Smooth muscle cell (in vitro differentiated cells): ENCODE data around the gene EVA1C. TPM values are rescaled to one million over a fixed set of nuclear protein-coding genes. Genes with fewer than 3 reads are reported as not detected.

Experiments used
- DNase-seq: peaks from one replicate; lab custom pipeline; 2025; ENCODE audit not compliant: unreplicated experiment; lab: John Stamatoyannopoulos, UW
- H2AFZ ChIP-seq: fragments of 200-600 bp; sonication (generic); 2 replicates; pipeline ENCODE4 v1.6.0; 2016; ENCODE audit warnings: antibody characterized with exemption, low read depth, mild to moderate bottlenecking
- H3F3A ChIP-seq: fragments of 200-600 bp; sonication (generic); 2 replicates; pipeline ENCODE4 v1.6.0; 2017; ENCODE audit warnings: antibody characterized with exemption, low read depth
- H3K27ac ChIP-seq: fragments of 200-600 bp; sonication (generic); 2 replicates; pipeline ENCODE4 v1.5.1; 2016; ENCODE audit warnings: low read depth, mild to moderate bottlenecking
- H3K27me3 ChIP-seq: fragments of 200-600 bp; sonication (generic); 2 replicates; pipeline ENCODE4 v1.6.1; 2016; ENCODE audit warnings: low read depth, mild to moderate bottlenecking
- H3K36me3 ChIP-seq: fragments of 200-600 bp; sonication (generic); 2 replicates; pipeline ENCODE4 v1.5.1; 2016; ENCODE audit warnings: low read depth
- H3K4me1 ChIP-seq: fragments of 200-600 bp; sonication (generic); 2 replicates; pipeline ENCODE4 v1.5.1; 2016; ENCODE audit warnings: low read depth
- H3K4me2 ChIP-seq: fragments of 200-600 bp; sonication (generic); 2 replicates; pipeline ENCODE4 v1.6.0; 2016; ENCODE audit warnings: mild to moderate bottlenecking
- H3K4me3 ChIP-seq: fragments of 200-600 bp; sonication (generic); 2 replicates; pipeline ENCODE4 v1.5.1; 2016; ENCODE audit warnings: mild to moderate bottlenecking
- H3K79me2 ChIP-seq: fragments of 200-600 bp; sonication (generic); 2 replicates; pipeline ENCODE4 v1.6.0; 2016; ENCODE audit warnings: low read depth, mild to moderate bottlenecking
- H3K9ac ChIP-seq: fragments of 200-600 bp; sonication (generic); 2 replicates; pipeline ENCODE4 v1.6.0; 2016; ENCODE audit warnings: low read depth
- H3K9me3 ChIP-seq: fragments of 200-600 bp; sonication (generic); replicated peaks from 2 replicates; pipeline ENCODE4 v1.5.1; 2016; ENCODE audit warnings: low read depth
- H4K20me1 ChIP-seq: fragments of 200-600 bp; sonication (generic); 2 replicates; pipeline ENCODE4 v1.6.0; 2016; ENCODE audit warnings: low read depth
- CTCF ChIP-seq: fragments of 200-600 bp; sonication (generic); IDR thresholded peaks from 2 replicates; pipeline ENCODE4 v1.5.1; 2017; ENCODE audit warnings: borderline replicate concordance, mild to moderate bottlenecking, antibody characterized with exemption; ENCODE audit not compliant: insufficient read depth, poor library complexity, severe bottlenecking
- WGBS: methylation state at CpG from one replicate; pipeline ENCODE4 v1.1.7; 2016; ENCODE audit warnings: low lambda C conversion rate; 5-methylcytosine and 5-hydroxymethylcytosine counted together
- polyA plus RNA-seq: library from polyadenylated mRNA; unstranded; fragments of >200 nt; fragmentation: Nextera tagmentation; extraction: Ambion mirVana; gene quantifications from 2 replicates; pipeline ENCODE4 v1.2.1, GENCODE V29; 2016
- total RNA-seq: library from RNA; depleted of rRNA; stranded (reverse); fragments of >200 nt; gene quantifications from 2 replicates; pipeline ENCODE4 v1.2.3, GENCODE V29; 2014

The EVA1C gene
- total and polyA plus RNA-seq, 2 experiments from 2014 or later: 1.9 to 3.7 TPM

GRCh38 chr21:32411350-32412161 lies 950 bp upstream of the EVA1C start:
- no peak for TF ChIP-seq CTCF
- Histone ChIP-seq H3K9ac (no peak overlapping the region), H3F3A (peaks cover 7% of the 10 kb centered on the region), H3K9me3 (no peaks in the 10 kb centered on the region), H3K36me3 (no peaks in the 10 kb centered on the region), H4K20me1 (no peaks in the 10 kb centered on the region), H2AFZ (peak overlapping the region; percentile 89), H3K79me2 (no peaks in the 10 kb centered on the region), H3K4me3 (peak overlapping the region; percentile 57), H3K27ac (no peak overlapping the region), H3K4me2 (peak overlapping the region; percentile 86), H3K27me3 (peaks cover 51% of the 10 kb centered on the region), H3K4me1 (peaks cover 23% of the 10 kb centered on the region)
- no peak for DNase-seq
- WGBS: 12% methylated on average over 63 of the region's 63 CpGs

- H3K27me3 ChIP-seq: peaks cover 51% of the 10 kb centered on the region
- peak overlapping the region; percentile 89 for H2AFZ ChIP-seq
- no peak overlapping the region for H3K27ac ChIP-seq
- no peaks in the 10 kb centered on the region for H3K9me3 ChIP-seq
- no peaks in the 10 kb centered on the region for H4K20me1 ChIP-seq
- H3F3A ChIP-seq: peaks cover 7% of the 10 kb centered on the region
- peaks cover 23% of the 10 kb centered on the region for H3K4me1 ChIP-seq
- TF ChIP-seq CTCF: no peak
- H3K79me2 ChIP-seq: no peaks in the 10 kb centered on the region
- H3K36me3 ChIP-seq: no peaks in the 10 kb centered on the region
- H3K9ac ChIP-seq: no peak overlapping the region
- WGBS: 12% methylated on average over 32 of the region's 32 CpGs
- peak overlapping the region; percentile 86 for H3K4me2 ChIP-seq
- no peak for DNase-seq
- H3K4me3 ChIP-seq: peak overlapping the region; percentile 57
Observed at GRCh38 chr21:32413015-32413504, 554 bp downstream of the EVA1C start.

GRCh38 chr21:32413697-32414578 lies 1.4 kb downstream of the EVA1C start:
- no peaks in the 10 kb centered on the region for H3K79me2 ChIP-seq
- TF ChIP-seq CTCF: no peak
- peaks cover 51% of the 10 kb centered on the region for H3K27me3 ChIP-seq
- no peak overlapping the region for H3K4me3 ChIP-seq
- no peak overlapping the region for H3K4me2 ChIP-seq
- 74% methylated on average over 7 of the region's 7 CpGs for WGBS
- peaks cover 23% of the 10 kb centered on the region for H3K4me1 ChIP-seq
- no peak for DNase-seq
- no peak overlapping the region for H3K9ac ChIP-seq
- H3K27ac ChIP-seq: no peak overlapping the region
- no peak overlapping the region for H2AFZ ChIP-seq
- no peaks in the 10 kb centered on the region for H4K20me1 ChIP-seq
- peaks cover 7% of the 10 kb centered on the region for H3F3A ChIP-seq
- no peaks in the 10 kb centered on the region for H3K9me3 ChIP-seq
- no peaks in the 10 kb centered on the region for H3K36me3 ChIP-seq
